BJ (cell line): ENCODE measurements around the gene HOXC5. TPM values are rescaled to one million over a fixed set of nuclear protein-coding genes. Genes with fewer than 3 reads are reported as not detected.

Experiments
- CTCF ChIA-PET: fragments of 350-600 bp; formaldehyde crosslinking; extraction: SDS; loops from one replicate; lab custom pipeline; 2021; ENCODE audit warnings: antibody characterized with exemption, inconsistent platforms; lab: Yijun Ruan, JAX
- POLR2A ChIA-PET: fragments of 300-600 bp; sonication (Branson Sonifier 250); formaldehyde crosslinking; extraction: SDS; loops from one replicate; lab custom pipeline; 2021; ENCODE audit warnings: antibody characterized with exemption; lab: Charles Lee
- DNase-seq: peaks from one replicate; pipeline ENCODE4 v3.0.0-alpha.2; 2011; ENCODE audit warnings: low read depth
- H3K27me3 ChIP-seq: 2 replicates; pipeline ENCODE4 v1.6.0; 2011; ENCODE audit warnings: low read length; ENCODE audit not compliant: control insufficient read depth, insufficient read depth
- H3K36me3 ChIP-seq: 2 replicates; pipeline ENCODE4 v1.5.1; 2011; ENCODE audit warnings: low read length; ENCODE audit not compliant: control insufficient read depth, insufficient read depth
- H3K4me3 ChIP-seq: 2 replicates; pipeline ENCODE4 v1.5.1; 2011; ENCODE audit warnings: low read depth, mild to moderate bottlenecking, control low read depth, low read length
- polyA plus RNA-seq: library from polyadenylated mRNA; depleted of rRNA; stranded (reverse); fragments of >200 nt; gene quantifications from 2 replicates; pipeline ENCODE4 v1.2.3, GENCODE V29; 2011
- TF ChIP-seq, protein P1 (sequence below): IDR thresholded peaks from 2 replicates; pipeline ENCODE4 v1.5.1; 2011; ENCODE audit warnings: low read depth, mild to moderate bottlenecking, control low read depth, inconsistent platforms, low read length, moderate library complexity; ENCODE audit not compliant: insufficient read depth

HOXC5 gene
- polyA plus RNA-seq, 1 experiment, result not detected

DNA sequence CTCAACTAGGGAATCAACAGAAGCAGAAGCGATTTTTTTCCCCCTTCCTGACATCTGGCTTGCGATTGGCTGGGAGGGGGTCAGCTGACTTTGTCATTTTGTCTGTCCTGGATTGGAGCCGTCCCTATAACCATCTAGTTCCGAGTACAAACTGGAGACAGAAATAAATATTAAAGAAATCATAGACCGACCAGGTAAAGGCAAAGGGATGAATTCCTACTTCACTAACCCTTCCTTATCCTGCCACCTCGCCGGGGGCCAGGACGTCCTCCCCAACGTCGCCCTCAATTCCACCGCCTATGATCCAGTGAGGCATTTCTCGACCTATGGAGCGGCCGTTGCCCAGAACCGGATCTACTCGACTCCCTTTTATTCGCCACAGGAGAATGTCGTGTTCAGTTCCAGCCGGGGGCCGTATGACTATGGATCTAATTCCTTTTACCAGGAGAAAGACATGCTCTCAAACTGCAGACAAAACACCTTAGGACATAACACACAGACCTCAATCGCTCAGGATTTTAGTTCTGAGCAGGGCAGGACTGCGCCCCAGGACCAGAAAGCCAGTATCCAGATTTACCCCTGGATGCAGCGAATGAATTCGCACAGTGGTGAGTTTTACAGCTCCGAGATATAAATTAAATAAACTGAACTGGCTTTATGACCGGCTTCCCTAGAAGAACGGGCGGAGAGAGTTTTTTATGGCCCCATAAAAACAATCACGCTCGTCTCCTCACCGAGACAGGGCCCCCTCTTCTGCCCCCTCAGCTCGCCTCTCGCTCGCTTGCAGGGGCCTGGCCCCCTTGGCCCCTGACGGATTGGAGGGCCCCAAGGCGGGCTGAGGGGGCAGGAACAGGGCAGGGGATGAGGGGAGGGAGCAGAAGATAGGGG, 4.3 kb upstream of the HOXC5 start, which contains the start of gene HOXC6:
Gene HOXC6, plus strand, starts transcription at position 127 of the 888 bp plus-strand sequence. Its CDS starts 82 bp downstream, at position 209.
- Histone ChIP-seq H3K4me3 (no peak within 1 kb of the TSS), H3K36me3 (peaks cover 2% of the 10 kb centered on the region; the same call in 1 of the 2 replicates), H3K27me3 (no peaks in the 10 kb centered on the region; the same call in 1 of the 2 replicates)
- ChIA-PET CTCF (interaction anchor here (0.7 to 10.1 kb wide), 6 partner anchors 20 to 282 kb away, joined by 3 to 88 read pairs (median 4); partner anchors contain the start of gene HOXC8), POLR2A (no interaction called here)
- TF ChIP-seq, protein P1, sequence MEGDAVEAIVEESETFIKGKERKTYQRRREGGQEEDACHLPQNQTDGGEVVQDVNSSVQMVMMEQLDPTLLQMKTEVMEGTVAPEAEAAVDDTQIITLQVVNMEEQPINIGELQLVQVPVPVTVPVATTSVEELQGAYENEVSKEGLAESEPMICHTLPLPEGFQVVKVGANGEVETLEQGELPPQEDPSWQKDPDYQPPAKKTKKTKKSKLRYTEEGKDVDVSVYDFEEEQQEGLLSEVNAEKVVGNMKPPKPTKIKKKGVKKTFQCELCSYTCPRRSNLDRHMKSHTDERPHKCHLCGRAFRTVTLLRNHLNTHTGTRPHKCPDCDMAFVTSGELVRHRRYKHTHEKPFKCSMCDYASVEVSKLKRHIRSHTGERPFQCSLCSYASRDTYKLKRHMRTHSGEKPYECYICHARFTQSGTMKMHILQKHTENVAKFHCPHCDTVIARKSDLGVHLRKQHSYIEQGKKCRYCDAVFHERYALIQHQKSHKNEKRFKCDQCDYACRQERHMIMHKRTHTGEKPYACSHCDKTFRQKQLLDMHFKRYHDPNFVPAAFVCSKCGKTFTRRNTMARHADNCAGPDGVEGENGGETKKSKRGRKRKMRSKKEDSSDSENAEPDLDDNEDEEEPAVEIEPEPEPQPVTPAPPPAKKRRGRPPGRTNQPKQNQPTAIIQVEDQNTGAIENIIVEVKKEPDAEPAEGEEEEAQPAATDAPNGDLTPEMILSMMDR, result no peak
- DNase-seq, result no peak

DNA sequence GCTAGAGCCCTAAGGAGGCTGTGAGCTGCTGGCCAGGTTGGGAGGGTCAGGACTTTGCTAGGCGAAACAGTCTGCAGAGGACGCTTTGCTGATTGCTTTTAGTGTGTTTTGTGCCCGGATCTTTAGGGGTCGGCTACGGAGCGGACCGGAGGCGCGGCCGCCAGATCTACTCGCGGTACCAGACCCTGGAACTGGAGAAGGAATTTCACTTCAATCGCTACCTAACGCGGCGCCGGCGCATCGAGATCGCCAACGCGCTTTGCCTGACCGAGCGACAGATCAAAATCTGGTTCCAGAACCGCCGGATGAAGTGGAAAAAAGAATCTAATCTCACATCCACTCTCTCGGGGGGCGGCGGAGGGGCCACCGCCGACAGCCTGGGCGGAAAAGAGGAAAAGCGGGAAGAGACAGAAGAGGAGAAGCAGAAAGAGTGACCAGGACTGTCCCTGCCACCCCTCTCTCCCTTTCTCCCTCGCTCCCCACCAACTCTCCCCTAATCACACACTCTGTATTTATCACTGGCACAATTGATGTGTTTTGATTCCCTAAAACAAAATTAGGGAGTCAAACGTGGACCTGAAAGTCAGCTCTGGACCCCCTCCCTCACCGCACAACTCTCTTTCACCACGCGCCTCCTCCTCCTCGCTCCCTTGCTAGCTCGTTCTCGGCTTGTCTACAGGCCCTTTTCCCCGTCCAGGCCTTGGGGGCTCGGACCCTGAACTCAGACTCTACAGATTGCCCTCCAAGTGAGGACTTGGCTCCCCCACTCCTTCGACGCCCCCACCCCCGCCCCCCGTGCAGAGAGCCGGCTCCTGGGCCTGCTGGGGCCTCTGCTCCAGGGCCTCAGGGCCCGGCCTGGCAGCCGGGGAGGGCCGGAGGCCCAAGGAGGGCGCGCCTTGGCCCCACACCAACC, 3.1 kb upstream of the HOXC5 start:
- H3K27me3 ChIP-seq, result peaks cover 1% of the 10 kb centered on the region
- TF ChIP-seq, protein P1, result no peak
- DNase-seq, result no peak
- no peak overlapping the region for H3K4me3 ChIP-seq
- ChIA-PET POLR2A (no interaction called here), CTCF (interaction anchor here (5.1 to 10.1 kb wide), 3 partner anchors 171 to 178 kb away, joined by 35 to 88 read pairs (median 36); no protein-coding TSS in a partner anchor)
- H3K36me3 ChIP-seq, result peaks cover 2% of the 10 kb centered on the region; the same call in 1 of the 2 replicates

DNA sequence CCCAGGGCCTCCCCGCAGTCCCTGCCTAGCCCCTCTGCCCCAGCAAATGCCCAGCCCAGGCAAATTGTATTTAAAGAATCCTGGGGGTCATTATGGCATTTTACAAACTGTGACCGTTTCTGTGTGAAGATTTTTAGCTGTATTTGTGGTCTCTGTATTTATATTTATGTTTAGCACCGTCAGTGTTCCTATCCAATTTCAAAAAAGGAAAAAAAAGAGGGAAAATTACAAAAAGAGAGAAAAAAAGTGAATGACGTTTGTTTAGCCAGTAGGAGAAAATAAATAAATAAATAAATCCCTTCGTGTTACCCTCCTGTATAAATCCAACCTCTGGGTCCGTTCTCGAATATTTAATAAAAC, 2.4 kb upstream of the HOXC5 start:
- no peak for DNase-seq
- no peak overlapping the region for H3K4me3 ChIP-seq
- peaks cover 2% of the 10 kb centered on the region; the same call in 1 of the 2 replicates for H3K36me3 ChIP-seq
- H3K27me3 ChIP-seq, result peaks cover 1% of the 10 kb centered on the region
- CTCF ChIA-PET, result interaction anchor here (2.8 to 10.1 kb wide), 4 partner anchors 11 to 176 kb away, joined by 13 to 88 read pairs (median 54); partner anchors contain the start of gene SMUG1
- TF ChIP-seq, protein P1, result no peak
- POLR2A ChIA-PET, result no interaction called here

DNA sequence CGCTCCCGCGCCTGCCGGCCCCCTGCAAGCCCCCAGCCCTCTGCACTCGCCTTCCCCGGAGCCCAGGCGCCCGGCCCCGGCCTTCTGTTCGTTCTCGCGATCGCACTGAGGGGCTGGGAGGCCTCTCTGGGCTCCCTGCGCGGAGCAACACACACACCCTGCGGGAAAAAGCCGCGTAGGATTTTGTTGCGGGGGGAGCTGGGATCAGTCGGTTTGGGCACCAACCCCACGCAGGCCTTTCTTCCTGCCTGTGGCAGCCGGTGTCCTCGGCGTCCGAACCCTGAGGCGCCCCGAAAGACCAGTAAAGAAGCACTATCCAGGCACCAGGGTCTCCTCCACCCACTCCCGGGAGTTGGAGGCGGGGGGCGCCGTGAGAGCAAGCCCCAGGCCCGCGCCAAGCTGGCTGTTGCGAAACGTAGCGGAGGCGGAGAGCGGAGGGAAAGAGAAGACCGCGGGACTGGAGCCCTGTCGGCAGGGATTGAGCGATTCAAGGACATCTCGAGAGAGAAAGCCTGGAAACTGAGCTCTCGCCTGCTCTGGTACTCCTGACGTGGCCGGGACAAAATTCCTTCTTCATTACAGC, 1.9 kb upstream of the HOXC5 start:
- ChIA-PET POLR2A (no interaction called here), CTCF (interaction anchor here (0.8 to 10.1 kb wide), 6 partner anchors 10 to 176 kb away, joined by 3 to 88 read pairs (median 24); partner anchors contain the start of gene SMUG1)
- no peak for DNase-seq
- TF ChIP-seq, protein P1, result no peak
- Histone ChIP-seq H3K27me3 (peaks cover 1% of the 10 kb centered on the region), H3K4me3 (no peak overlapping the region), H3K36me3 (peaks cover 2% of the 10 kb centered on the region; the same call in 1 of the 2 replicates)
